NK-92 (cell line): ENCODE measurements around the gene KREMEN1.

Experiments used
- DNase-seq: peaks from one replicate; lab custom pipeline; 2025; ENCODE audit not compliant: unreplicated experiment; lab: John Stamatoyannopoulos, UW

The KREMEN1 gene

GRCh38 chr22:29204455-29205183 lies 131.8 kb downstream of the KREMEN1 start:
- DNase-seq, result no peak

- no peak for DNase-seq
These were observed 132.4 kb downstream of the KREMEN1 start for GRCh38 chr22:29205252-29205593.

GRCh38 chr22:29205594-29206371 lies 132.9 kb downstream of the KREMEN1 start, which contains the start of gene EMID1:
EMID1 (plus strand) TSS chr22:29205896; CDS start chr22:29206039, 143 bp downstream.
- no peak for DNase-seq

- no peak for DNase-seq
These were observed 133.8 kb downstream of the KREMEN1 start for GRCh38 chr22:29206372-29207242.

- DNase-seq, result no peak
These were observed 134.4 kb downstream of the KREMEN1 start for GRCh38 chr22:29207243-29207550.

GRCh38 chr22:29207562-29208501 lies 135.0 kb downstream of the KREMEN1 start:
- DNase-seq, result no peak

- DNase-seq, result no peak
These were observed 135.6 kb downstream of the KREMEN1 start for GRCh38 chr22:29208502-29208862.

- DNase-seq, result no peak
These were observed 136.2 kb downstream of the KREMEN1 start for GRCh38 chr22:29208879-29209623.

GRCh38 chr22:29209624-29209929 lies 136.7 kb downstream of the KREMEN1 start:
- no peak for DNase-seq

- DNase-seq, result no peak
These were observed 138.2 kb downstream of the KREMEN1 start for GRCh38 chr22:29211066-29211465.

- DNase-seq, result no peak
These were observed 138.6 kb downstream of the KREMEN1 start for GRCh38 chr22:29211466-29211865.

GRCh38 chr22:29212743-29213142 lies 139.9 kb downstream of the KREMEN1 start:
- no peak for DNase-seq

- DNase-seq, result no peak
These were observed 140.7 kb downstream of the KREMEN1 start for GRCh38 chr22:29213493-29213892.

GRCh38 chr22:29214232-29214631 lies 141.4 kb downstream of the KREMEN1 start:
- no peak for DNase-seq

GRCh38 chr22:29215012-29215860 lies 142.4 kb downstream of the KREMEN1 start:
- DNase-seq, result no peak

- no peak for DNase-seq
These were observed 143.4 kb downstream of the KREMEN1 start for GRCh38 chr22:29216011-29216872.

- no peak for DNase-seq
These were observed 144.2 kb downstream of the KREMEN1 start for GRCh38 chr22:29216873-29217666.
